ENCODE measurements around the gene ZNF582.

Gene ZNF582

GRCh38 chr19:56333506-56333905 lies 59.8 kb downstream of the ZNF582 start:
- TF ChIP-seq CTCF (IDR thresholded peaks at IDR 0.05; ENCODE audit: low read length) (peak; percentile 64), EZH2 (optimal IDR thresholded peaks at IDR 0.05; ENCODE audit: low read depth, low read length) (no peak)
- H3K4me1 ChIP-seq (ENCODE audit: low read length), result no peaks in the 10 kb centered on the region
- no peak overlapping the region for H3K4me3 ChIP-seq (ENCODE audit: low read length)
- no peaks in the 10 kb centered on the region for H4K20me1 ChIP-seq (ENCODE audit: insufficient read depth, low read length)
- no peaks in the 10 kb centered on the region for H3K9me3 ChIP-seq (replicated peaks; ENCODE audit: insufficient read depth, low read length)
- H3K9ac ChIP-seq (ENCODE audit: low read length), result no peak overlapping the region
- no peak overlapping the region for H3K4me2 ChIP-seq (ENCODE audit: low read depth, low read length)
- H3K27ac ChIP-seq (ENCODE audit: low read length), result no peak overlapping the region
- no peaks in the 10 kb centered on the region for H3K27me3 ChIP-seq (replicated peaks; ENCODE audit: insufficient read depth, low read length)
- no peaks in the 10 kb centered on the region for H3K36me3 ChIP-seq (replicated peaks; ENCODE audit: insufficient read depth, low read length)
- H3K79me2 ChIP-seq (ENCODE audit: low read length), result no peaks in the 10 kb centered on the region
- no peaks in the 10 kb centered on the region for H3K9me2 ChIP-seq (replicated peaks; ENCODE audit: insufficient read depth, low read length)
- no peaks in the 10 kb centered on the region for H3F3A ChIP-seq (ENCODE audit: insufficient read depth, low read length)
- no peak overlapping the region for H2AFZ ChIP-seq (ENCODE audit: low read length)
- DNase-seq, result peak; percentile 73
